T follicular helper cell (primary cell): ENCODE data around the gene C8A.

ENCODE experiments used
- DNase-seq: peaks from one replicate; pipeline ENCODE4 v3.0.0-alpha.2; 2020; ENCODE audit warnings: low read depth

C8A gene

GRCh38 chr1:56894014-56894413, 39.4 kb downstream of the C8A start:
- DNase-seq = no peak

GRCh38 chr1:56897150-56898004, 42.8 kb downstream of the C8A start:
- DNase-seq = no peak

- DNase-seq = no peak
Measured at GRCh38 chr1:56898005-56898373, 43.4 kb downstream of the C8A start.

GRCh38 chr1:56898879-56899278, 44.3 kb downstream of the C8A start:
- DNase-seq = no peak

- no peak for DNase-seq
Measured at GRCh38 chr1:56901716-56902115, 47.1 kb downstream of the C8A start.

GRCh38 chr1:56903778-56904177, 49.2 kb downstream of the C8A start:
- no peak for DNase-seq

GRCh38 chr1:56904663-56905397, 50.2 kb downstream of the C8A start:
- DNase-seq = no peak

GRCh38 chr1:56905667-56906066, 51.1 kb downstream of the C8A start:
- DNase-seq = no peak

- DNase-seq = no peak
Measured at GRCh38 chr1:56908619-56909221, 54.1 kb downstream of the C8A start.

- no peak for DNase-seq
Measured at GRCh38 chr1:56910441-56910985, 55.9 kb downstream of the C8A start.

- DNase-seq = no peak
Measured at GRCh38 chr1:56911098-56911938, 56.7 kb downstream of the C8A start.

GRCh38 chr1:56912325-56912724, 57.7 kb downstream of the C8A start:
- no peak for DNase-seq

- no peak for DNase-seq
Measured at GRCh38 chr1:56915960-56916359, 61.4 kb downstream of the C8A start.

- DNase-seq = no peak
Measured at GRCh38 chr1:56916630-56917029, 62.0 kb downstream of the C8A start.

- DNase-seq = no peak
Measured at GRCh38 chr1:56917356-56917755, 62.8 kb downstream of the C8A start.

- no peak for DNase-seq
Measured at GRCh38 chr1:56920591-56921001, 66.0 kb downstream of the C8A start.

- no peak for DNase-seq
Measured at GRCh38 chr1:56921479-56921878, 66.9 kb downstream of the C8A start.

GRCh38 chr1:56922070-56922469, 67.5 kb downstream of the C8A start:
- DNase-seq = no peak

GRCh38 chr1:56922507-56922906, 67.9 kb downstream of the C8A start:
- no peak for DNase-seq

GRCh38 chr1:56923201-56923600, 68.6 kb downstream of the C8A start:
- DNase-seq = no peak

- DNase-seq = no peak
Measured at GRCh38 chr1:56924116-56924515, 69.5 kb downstream of the C8A start.

GRCh38 chr1:56925193-56925592, 70.6 kb downstream of the C8A start:
- no peak for DNase-seq
